A204.1 (cell line): ENCODE measurements around the gene DIPK1C.
"Not testable (repeated sequence)": the region's sequence is repeated elsewhere in the genome, so short reads cannot be mapped to it uniquely, and the experiment has no call there.

Experiments used
- FAIRE-seq: peaks from 2 replicates; lab custom pipeline; 2012; peaks lifted over from hg19 to GRCh38; lab: Jason Lieb, UNC

DIPK1C gene

GRCh38 chr18:74457043-74457724, at the start of gene DIPK1C:
DIPK1C (minus strand) TSS chr18:74457308; CDS start chr18:74457259, 49 bp downstream.
- no peak for FAIRE-seq

- FAIRE-seq = no peak
These were observed 49.5 kb upstream of the DIPK1C start for GRCh38 chr18:74506448-74507084.

GRCh38 chr18:74505776-74506175, 48.7 kb upstream of the DIPK1C start:
- FAIRE-seq = no peak

GRCh38 chr18:74503137-74503536, 46.0 kb upstream of the DIPK1C start:
- FAIRE-seq = no peak

DNA sequence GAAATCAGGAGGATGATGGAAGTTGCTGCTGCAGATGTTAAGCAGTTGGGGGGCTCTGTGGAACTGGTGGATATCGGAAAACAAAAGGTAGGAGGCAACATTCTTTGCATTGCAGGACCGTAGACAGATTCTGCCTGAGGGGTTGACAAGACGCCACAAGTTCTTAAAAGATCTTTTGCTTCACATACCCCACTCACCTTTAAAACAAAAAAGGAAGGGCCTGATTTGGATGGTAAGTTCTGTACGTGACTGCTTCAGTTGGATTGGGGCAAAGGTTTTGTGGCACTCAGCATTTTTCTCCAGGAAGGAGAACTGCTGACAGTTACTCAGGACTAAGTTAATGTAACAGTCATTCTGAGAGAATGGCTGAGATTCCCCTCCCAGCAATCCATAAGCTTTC, 44.3 kb upstream of the DIPK1C start:
- FAIRE-seq = no peak

GRCh38 chr18:74500774-74501173, 43.7 kb upstream of the DIPK1C start:
- FAIRE-seq = not testable (repeated sequence)

GRCh38 chr18:74500372-74500771, 43.3 kb upstream of the DIPK1C start:
- FAIRE-seq = no peak

- no peak for FAIRE-seq
These were observed 42.5 kb upstream of the DIPK1C start for GRCh38 chr18:74499633-74500032.

GRCh38 chr18:74498712-74499627, 41.9 kb upstream of the DIPK1C start:
- FAIRE-seq = no peak

GRCh38 chr18:74497778-74498177, 40.7 kb upstream of the DIPK1C start:
- FAIRE-seq = no peak

DNA sequence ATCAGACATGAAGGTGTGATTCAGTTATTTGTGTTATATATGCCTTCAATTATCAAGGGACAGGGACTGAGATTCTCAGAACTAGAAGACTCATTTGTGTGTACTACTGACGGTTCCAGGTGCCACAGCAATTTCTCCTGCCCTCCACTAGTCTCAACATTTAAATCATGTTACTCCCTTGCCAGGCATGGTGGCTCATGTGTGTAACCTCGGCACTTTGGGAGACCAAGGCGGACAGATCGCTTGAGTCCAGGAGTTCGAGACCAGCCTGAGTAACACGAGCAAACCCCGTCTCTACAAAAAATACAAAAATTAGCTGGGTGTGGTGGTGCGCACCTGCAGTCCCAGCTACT, 40.2 kb upstream of the DIPK1C start:
- no peak for FAIRE-seq

DNA sequence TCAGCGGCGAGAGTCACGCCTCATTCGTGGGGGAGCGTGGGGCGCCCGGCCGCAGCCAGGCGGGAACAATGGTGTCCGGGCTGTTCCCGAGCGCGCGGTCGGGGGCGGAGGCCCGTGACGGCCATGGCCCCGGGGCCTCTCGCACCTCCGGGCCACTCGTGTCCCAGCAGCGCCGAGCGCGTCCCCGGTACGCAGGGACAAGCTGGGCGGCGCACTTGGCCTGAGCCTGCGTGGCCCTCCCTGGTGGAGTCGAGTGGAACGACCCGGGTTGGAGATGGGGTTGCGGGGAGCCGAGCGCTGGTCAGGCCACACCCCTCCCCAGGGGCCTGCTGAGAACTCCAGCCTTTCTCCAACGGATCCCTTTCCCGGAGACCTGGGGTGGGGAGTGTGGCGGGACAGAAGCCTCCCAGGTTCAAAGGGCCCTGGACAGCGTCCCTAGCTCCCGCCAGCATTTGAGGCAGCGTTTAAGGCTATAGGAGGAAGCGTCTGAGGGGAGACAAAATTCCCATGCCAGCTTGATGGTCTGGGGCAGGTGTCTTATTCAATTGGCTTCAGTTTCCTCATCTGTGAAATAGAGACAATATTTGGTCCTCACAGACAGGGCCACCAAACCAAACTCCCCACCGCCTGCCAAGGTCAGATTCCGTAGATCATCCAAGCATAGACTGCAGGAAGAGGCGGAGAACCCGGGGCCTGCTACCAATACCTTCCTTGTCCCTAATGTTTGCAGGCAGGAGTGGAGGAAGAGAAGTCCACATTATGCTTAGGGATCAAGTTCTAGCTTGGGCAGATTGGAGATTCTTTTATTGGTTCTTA, 39.6 kb upstream of the DIPK1C start:
- no peak for FAIRE-seq

DNA sequence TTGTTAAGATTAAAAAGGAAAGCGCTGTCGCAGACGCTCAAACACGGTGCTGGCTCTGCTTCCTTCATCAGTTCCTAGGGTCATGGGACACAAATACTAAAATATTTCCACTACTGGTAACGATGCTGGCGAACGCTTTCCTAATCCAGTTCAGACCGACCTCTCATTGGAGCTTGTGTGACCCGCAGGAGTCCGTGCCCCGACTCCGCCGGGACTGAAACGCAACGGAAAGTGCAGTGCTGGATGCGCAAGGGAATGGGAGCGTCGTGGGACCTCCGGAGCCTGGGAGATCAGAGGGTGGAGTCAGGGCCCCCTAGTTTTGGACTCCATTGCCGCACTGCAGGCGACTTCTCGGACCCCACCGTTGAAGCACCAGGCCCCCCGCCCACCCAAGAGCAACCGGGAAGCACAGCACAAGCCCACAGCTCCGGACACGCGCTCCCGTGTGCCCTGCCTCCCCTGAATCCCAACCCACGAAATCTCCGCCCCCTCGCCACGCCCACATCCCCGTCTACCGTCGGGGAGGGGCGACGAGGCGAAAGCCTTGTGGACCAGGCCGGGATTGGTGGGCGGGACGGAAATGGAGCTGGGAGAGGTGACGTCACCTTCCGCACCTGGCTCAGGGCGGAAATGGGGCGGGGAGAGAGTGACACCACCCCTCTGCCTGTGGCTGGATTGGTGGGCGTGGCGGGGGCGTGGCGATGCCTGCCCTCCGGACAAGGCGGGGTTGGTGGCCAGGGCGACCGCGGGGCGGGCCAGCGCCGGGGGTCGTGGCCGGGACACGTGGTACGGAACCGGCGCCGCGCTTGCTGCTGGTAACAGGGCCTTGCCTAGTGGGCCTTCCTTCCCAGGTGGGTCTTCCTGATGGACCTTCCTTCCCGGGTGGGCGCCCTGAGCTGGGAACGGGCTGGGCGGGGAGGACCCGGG, 38.7 kb upstream of the DIPK1C start, which contains the start of gene CNDP2:
Gene CNDP2, plus strand, starts transcription at position 783 of the 927 bp plus-strand sequence. CDS start 3,611 bp downstream, outside the sequence.
- peak; percentile 97 for FAIRE-seq

DNA sequence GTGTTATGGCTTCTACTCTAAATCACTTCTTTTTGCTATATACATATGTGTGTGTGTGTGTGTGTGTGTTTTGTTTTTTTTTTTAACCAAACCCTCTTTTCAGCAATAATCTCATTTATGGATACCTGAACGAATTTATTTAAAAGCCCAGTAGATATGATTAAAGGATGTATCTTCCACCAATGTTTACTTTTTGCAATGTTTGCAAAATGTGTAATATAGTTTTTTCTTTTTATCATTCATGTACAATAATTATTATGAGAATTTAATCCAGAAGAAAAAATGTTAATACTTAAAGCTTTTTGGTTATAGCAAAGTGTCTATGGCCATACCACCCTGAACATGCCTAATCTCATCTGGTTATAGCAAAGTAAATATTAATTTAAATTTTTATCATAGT, 37.4 kb upstream of the DIPK1C start:
- FAIRE-seq = no peak

DNA sequence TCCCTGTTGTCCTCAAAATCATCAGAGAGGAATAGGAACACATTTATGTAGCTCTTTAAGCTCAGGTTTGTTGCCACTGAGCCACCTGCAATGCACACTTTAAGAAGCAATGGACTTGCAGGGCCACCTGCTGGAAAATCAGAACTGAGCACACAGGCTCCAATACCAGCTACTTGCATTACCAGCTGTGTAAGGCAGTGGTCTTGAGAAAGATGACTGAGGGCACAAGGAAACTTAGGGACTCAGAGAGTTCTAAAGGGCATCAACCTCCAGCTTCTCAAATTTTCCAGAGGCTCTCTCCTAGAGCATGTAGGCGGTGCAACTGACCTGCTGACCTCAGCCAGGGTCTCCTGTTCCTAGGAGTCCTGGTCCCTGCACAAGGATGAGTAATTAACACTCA, 36.6 kb upstream of the DIPK1C start:
- FAIRE-seq = no peak

GRCh38 chr18:74492259-74492658, 35.2 kb upstream of the DIPK1C start:
- no peak for FAIRE-seq

- no peak for FAIRE-seq
These were observed 32.6 kb upstream of the DIPK1C start for GRCh38 chr18:74489676-74490075.

DNA sequence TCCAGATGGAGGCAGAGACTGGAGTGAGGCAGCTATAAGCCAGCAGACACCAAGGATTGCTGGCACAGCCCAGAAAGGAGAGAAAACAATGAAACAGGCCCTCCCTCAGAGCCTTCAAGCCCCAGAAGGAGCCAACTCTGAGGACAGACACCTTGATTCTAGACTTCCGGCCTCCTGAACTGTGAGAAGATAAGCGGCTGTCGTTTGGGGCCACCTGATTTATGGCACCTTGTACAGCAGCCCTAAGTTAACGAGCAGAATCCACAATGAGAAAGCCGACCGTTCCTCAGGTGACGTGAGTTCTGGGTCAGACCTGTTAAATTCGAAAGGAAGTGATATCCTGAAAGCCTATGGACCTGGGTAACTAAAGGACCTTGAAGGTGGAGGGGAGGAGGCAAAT, 31.8 kb upstream of the DIPK1C start:
- FAIRE-seq = no peak

DNA sequence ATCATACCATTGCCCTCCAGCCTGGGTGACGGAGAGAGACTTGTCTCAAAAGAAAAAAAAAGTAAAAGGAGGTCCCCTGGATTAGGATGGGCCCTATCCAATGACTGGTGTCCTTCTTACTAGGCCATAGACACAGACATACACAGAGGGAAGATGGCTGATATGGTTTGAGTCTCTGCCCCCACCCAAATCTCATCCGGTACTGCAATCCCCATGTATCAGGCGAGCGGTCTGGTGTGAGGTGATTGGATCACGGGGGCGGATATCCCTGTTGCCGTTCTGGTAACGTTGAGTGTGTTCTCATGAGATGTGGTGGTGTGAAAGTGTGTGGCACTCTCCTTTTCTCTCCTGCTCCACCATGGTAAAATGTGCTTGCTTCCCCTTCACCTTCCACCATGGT, 31.2 kb upstream of the DIPK1C start:
- FAIRE-seq = no peak

GRCh38 chr18:74486119-74486849, 29.2 kb upstream of the DIPK1C start:
- FAIRE-seq = no peak
